Stimulated activated CD8-positive, alpha-beta memory T cell treated with anti-CD3 and anti-CD28 coated beads, Interleukin-12 subunit alpha, Interleukin-12 subunit beta, amount 100 ng/mL, for 24 hours (primary cell): Measurements from ENCODE around the gene CACNG8.
A peak's percentile ranks its signal among the peaks of the same experiment; 100 is the strongest.

Experiments
- DNase-seq: peaks from one replicate; pipeline ENCODE4 v3.0.0-alpha.2; 2020; ENCODE audit errors: extremely low read depth

Gene CACNG8

DNA sequence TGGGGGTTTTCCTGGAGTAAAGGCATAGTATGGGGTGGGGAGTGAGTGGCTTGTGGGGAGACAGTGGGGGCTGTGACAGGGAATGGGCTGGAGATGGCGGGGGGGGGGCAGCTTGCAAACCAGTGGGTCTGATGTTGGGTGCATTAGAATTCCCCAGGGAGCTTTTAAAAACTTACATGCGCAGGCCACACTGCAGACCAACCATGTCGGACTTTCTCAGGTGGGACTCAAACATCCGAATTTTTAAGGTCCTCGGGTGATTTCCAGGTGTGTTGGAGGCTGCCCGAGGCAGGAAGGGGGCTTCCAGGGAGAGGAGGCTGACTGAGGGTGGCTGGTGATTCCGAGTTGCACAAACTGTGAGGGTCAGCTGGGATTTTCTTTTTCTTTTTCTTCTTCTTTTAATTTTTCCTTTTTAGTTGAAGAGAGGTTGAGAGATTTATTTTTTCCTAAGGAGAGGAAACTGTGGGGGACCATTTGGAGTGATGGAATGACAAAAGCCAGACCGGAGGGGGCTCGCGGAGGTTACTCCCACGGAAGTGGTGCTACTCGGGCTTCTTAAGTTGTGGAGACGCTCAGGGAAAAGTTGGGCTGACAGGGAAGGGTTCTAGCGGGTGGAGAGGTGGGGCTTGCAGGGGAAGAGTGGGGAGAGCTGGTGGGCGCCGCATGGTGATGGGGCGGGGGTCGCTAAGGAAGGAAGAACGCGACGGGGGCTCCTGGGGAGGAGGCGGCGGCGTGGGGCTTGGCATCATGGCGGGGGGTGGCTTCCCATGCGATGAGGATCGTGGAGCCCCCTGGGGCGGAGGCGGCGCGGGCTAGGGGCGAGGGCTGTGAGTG is 997 bp upstream of the CACNG8 start:
- no peak for DNase-seq

DNA sequence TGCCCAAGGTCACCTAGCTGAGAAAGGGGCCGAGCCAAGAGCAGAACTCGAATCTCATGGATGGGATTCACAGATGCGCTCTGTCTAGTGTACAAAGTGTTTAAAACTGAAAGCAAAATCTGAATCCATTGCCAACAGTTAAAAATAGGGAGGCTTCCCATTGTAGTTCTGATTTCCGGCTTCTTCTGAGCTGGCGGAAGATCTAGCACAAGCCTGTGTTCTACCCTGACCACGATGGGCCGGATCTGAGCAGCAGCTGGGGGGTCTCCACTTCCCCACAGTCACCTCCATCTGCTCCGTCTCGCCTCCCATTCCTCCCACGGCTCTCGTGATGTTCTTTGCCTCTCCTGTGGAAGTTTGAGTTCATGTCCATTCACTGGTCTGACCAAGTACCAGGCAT is 2.4 kb downstream of the CACNG8 start:
- DNase-seq, result no peak

DNA sequence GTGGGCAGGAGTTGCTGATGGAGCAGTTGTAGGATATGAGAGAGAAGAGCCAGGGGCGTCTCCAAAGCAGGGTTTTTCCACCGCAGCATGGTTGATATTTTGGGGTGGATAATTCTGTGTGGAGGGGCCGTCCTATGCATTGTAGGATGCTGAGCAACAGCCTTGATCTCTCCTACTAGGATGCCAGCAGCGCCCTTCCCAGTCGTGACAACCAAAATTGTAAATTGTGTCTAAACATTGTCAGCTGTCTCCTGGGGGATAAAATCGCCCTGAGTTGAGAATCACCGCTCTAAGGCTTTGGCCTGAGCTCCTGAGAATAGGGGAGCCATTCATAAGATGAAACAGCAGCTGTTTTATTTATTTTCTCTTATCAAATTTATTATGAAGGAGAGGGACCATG is 4.2 kb downstream of the CACNG8 start:
- DNase-seq, result no peak

DNA sequence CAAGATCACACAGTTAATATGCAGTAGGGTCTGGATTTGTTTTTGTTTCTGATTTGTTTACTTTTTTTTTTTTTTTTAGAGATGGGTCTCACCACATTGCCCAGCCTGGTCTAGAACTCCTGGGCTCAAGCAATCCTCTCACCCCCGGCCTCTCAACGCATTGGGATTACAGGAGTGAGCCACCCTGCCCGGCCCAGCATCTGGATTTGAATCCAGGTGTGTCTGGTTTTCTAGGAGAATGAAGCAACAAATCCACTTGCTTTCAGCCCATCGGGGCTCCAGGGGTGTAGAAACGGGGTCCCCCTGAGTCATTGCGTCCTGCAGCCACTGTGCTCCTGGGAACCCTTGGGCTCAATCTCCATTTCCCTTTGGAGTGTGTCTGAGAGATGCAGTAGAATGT is 6.6 kb downstream of the CACNG8 start:
- no peak for DNase-seq

DNA sequence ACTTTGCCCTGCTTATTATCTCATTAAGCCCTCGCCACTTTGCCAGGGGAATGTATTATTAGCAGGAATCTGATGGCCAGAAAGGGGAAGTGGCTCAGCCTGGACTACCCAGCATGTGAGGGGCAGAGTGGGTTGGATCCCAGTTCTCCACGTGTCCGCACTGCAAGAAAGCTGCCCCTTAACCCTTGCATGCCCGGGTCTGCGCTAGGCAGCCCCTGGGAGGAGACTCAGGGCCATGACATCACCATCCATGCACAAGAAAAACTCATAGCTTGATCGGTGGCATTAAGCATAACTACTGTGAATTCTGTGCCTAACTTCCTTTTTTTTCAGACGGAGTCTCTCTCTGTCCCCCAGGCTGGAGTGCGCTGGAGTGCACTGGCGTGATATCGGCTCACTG is 8.9 kb downstream of the CACNG8 start:
- no peak for DNase-seq

DNA sequence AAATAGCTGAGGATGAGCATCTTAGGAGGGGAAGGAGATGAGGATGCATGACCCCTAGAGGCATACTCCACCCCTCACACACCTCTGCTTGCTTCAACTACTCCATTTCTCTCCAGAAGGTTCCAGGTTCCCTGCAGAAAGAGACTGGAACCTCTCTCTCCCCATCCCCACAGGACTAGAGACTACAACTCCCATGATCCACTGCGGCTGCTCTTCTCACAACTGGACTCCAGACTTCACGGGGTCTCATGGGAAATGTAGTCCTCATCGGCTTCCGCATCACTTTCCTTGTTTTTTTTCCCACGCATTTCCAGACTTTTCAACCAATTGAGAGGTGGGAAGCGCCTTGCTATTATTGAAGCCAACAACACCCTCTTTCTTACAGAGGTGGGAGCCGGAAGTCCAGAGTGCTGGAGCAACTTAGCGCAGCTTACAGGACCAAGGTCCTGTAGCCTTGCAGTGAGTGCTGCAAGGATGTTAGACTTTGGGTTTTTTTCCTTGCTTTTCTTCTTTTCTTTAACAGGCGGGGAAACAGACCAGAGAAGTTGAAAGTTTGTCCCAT is 14.8 kb downstream of the CACNG8 start:
- DNase-seq, result peak; percentile 22

DNA sequence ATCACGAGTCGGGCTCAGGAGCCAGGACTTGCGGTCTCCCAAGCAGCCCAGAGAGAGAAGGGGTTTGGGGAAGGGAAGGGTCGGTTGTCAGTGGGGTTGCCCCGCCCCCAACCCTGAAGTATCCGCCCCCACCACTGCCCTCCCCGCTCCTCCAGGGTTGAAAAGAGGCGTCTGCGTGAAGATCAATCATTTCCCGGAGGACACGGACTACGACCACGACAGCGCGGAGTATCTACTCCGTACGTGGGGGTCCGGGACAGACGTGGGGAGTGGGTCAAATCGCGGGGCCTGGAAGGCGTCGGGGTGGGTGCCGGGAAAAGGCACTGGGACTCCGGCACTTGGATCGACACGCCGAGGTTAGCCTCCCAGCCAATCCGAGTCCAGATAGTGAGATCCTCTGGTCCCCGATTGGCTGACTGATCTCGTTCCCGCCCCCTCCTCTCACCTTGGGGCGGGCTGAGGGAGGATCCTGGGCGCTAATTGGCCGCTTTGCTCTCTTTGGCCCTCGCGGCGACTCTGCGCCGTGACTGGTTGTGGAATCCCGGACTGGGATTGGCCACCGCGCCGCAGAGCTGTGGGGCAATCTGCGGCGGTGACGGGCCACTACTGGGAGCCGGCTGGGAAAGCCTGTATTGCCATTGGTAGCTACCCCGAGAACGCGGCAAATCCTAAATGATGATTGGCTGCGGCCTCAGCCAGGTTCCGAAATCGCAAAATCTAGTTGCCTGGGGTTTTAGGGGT is 15.4 kb downstream of the CACNG8 start:
- no peak for DNase-seq

DNA sequence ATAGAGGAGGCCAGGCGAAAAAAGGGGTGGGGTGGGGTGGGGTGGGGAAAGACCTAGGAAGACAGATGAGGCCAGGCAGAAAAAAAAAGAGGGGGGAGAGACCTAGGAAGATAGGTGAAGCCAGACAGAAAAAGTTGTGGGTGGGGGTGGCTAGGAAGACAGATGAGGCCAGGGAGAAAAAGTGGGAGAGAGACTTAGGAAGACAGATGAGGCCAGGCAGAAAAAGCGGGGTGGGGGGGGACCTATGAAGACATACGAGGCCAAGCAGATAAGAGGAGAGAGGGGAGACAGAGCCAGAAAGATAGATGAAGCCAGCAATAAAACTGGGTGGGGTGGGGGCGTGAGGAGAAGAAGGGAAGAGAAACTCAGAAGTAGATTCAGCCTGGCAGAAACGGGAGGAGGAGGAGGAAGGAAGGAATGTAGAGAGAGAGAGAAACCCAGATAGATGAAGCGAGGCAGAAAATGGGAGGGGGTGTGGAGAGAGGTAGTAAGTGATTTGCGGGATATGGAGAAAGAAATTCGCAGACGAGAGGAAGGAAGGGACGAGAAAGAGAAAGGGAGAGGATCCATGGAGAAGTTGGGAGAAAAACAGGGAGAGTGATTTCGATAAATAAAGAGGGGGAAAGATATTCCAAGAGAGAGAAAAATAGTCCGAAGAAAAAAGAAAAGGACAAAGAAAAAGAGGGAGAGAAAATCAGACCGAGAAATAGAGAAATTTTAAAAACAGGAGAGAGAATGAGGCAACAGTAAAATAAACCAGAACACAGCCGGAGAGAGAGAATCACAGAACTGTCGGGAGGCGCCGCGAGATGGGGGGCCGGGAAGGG is 16.5 kb downstream of the CACNG8 start:
- DNase-seq, result no peak

DNA sequence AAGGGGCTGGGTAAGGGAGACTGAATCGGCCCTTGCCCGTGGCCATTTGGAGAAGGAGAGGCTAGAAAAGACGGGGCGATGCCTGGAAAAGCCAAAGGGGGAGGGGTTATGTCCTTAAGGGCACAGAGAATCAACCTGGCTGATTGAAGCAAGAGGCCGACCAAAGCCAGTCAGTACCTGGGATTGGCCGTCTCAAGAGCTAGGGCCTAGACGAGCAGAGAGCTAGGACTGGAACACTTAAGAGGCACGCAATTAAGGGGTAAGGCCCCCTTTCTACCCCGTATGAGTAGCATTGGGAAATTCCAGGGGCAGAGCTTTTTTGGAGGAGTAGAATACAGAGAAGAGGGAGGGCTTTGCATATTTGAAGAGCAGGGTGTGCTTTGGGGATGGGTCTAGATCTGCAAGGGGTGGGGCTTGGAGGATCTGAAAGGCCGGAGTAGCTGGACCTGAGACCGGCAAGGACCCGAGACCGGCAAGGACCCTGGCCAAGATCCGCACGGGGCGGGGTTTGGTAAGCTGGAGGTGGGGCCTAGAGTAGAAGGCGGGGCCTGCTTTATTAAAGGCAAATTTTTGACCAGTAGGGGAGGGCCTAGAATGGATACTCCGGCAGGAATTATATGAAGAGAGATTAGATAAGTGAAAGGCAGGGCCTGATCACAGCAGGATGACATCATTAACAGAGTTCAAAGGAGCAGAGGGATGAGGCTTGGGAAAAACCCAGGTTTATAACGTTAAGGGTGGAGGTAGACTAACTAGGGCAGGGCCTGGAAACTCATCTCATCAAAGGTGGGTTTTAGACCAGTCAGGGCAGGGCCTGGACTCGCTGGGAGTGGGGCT is 18.0 kb downstream of the CACNG8 start:
- DNase-seq, result no peak

DNA sequence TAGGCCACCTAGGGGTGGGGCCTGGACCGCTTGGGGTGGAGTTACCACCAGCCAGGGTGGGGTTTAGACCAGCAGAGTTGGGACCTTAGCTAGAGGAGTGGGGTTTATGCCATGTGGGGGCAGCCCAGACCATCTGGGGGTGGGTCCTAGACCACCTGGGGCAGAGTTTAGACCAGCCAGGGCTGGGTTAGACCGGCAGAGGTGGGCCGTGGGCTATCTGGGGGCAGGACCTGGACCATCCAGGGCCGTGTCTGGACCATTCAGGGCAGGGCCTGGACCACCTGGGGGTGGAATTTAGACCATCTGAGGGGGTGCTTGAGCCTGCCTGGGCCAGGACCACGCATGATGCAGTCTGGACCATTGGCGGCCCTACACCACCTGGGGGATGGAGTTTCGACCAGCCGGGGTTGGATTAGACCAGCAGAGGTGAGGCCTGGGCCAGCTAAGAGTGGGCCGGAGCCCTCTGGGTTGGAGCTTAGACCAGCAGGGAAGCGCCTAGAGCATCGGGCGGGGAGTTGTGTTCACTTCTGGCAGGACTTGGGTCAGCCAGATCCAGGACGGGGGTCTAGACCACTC is 18.7 kb downstream of the CACNG8 start:
- DNase-seq, result no peak

DNA sequence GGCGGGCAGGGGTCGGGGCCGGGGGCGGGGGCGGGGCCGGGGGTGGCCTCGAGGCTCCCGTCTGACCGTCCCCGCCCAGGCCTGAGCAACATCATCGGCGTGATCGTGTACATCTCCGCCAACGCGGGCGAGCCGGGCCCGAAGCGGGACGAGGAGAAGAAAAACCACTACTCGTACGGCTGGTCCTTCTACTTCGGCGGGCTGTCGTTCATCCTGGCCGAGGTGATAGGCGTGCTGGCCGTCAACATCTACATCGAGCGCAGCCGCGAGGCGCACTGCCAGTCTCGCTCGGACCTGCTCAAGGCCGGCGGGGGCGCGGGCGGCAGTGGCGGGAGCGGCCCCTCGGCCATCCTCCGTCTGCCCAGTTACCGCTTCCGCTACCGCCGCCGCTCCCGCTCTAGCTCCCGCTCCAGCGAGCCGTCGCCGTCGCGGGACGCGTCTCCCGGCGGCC is 19.3 kb downstream of the CACNG8 start:
- DNase-seq, result no peak

DNA sequence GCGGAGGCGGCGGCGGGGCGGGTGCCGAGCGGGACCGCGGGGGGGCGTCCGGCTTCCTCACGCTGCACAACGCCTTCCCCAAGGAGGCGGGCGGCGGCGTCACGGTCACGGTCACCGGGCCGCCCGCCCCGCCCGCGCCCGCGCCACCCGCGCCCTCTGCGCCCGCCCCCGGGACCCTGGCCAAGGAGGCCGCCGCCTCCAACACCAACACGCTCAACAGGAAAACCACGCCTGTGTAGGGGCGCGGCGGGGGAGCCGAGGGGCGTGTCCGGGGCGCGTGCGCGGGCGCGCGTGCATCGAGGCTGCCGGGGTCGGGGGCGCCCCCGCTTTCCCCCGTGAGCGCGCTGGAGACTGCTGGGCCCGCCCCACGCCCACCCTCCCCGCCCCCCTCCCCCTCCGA is 19.9 kb downstream of the CACNG8 start:
- DNase-seq, result no peak

DNA sequence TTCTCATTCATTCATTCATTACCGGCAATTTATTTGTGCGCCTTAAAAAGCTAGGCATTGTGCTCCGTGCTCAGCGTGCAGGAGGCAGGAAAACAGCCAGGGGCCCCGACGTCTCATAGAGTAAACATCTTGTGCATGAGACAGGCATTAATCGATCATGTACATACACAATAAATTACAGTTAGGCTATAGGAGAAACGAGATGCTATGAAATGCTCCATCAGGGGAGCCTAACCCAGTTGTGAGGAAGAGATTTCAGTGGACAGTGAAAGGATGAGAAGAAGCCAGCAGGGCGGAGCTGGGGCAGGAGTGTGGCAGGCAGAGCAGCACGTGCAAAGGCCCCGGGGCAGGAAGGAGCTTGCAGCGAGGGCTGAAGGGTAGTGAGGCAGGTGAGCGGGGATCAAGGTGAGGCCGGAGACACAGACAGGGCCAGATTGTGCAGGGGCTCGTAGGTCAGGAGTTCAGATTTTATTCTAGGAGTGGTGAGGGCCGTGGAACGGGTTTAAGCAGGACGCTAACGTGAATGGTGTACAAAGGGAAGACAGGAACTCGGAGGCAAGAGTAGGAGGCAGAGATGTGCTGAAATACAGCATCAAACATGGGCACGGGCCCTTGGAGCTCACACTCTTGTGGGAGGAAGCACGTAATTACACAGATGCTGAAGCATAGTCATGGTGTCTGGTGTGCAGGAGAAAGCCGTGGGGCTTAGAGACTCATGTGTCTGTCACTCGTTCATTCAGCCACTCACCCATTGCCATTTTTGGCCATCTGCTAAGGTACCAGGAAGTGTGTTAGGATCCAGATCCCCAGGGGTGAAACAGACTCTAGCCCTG is 20.9 kb downstream of the CACNG8 start:
- DNase-seq, result no peak

DNA sequence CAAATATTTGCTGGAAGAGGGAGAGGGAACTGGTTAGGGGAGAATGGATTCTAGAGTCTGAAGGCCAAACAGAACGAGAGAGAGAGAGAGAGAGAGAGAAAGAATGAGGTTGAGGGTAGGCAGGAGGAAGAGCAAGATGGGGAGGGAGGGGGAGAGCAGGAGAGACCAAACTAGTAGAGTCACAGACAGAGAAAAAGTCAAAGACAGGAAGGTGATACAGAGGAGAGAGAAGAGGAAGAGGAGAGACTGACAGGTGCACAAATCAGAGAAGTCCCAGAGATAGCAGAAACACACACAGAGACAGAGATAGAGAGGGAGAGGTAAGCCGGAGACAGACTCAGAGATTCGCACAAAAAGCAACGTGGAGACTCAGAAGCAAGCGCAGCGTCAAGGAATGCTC is 23.1 kb downstream of the CACNG8 start:
- no peak for DNase-seq

DNA sequence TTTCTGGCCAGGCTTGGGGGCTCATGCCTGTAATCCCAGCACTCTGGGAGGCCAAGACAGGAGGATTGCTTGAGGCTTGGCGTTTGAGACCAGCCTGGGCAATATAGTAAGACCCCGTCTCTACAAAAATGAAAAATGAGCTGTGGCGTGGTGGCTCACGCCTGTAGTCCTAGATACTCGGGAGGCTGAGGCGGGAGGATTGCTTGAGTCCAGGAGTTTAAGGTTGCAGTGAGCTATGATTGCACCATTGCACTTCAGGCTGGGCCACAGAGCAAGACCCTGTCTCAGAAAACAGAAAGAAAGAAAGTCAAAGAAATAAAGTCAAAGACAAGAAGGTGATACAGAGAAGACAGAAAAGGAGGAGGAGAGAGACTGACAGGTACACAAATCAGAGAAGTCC is 26.2 kb downstream of the CACNG8 start:
- DNase-seq, result no peak

DNA sequence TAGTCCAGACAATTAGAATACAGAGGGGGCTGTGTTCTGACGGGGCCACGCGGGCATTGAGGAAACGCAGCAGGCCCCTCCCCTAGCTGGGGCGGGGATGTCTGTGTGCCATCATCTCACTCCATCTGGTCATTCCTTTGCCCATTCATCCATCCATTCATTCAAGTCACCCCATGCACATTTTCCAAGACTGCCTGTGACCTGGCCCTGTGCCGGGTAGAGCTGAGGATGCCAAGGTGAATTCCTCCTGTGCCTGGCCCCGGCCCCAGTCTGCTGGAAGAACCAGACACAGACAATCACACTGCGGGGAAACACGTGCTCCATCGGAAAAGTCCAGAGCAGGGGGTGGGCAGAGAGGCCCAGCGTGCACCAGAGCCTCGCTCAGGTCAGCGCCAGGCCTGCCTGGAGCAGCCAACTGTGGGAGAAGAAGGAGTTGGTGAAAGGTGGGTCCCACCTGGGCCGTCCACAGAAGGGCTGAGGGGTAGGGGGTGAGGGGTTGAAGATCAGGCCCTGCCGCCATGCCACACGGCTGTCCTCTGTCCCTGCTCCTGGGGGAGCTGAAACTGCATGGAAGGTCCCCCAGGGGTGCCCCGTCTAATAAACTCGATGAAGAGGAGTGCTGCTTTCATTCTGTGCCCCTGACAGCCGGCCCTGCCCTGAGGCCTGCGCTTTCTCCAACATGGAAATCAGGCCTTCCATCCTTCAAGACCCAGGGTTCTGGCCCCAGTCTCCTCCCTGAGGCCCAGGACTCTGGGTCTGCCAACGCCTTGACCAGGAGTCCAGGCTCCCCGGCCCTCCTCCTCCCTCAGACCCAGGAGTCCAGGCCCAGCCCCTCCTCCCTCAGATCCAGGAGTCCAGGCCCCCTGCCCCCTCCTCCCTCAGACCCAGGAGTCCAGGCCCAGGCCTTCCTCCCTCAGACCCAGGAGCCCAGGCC is 27.1 kb downstream of the CACNG8 start:
- DNase-seq, result no peak

DNA sequence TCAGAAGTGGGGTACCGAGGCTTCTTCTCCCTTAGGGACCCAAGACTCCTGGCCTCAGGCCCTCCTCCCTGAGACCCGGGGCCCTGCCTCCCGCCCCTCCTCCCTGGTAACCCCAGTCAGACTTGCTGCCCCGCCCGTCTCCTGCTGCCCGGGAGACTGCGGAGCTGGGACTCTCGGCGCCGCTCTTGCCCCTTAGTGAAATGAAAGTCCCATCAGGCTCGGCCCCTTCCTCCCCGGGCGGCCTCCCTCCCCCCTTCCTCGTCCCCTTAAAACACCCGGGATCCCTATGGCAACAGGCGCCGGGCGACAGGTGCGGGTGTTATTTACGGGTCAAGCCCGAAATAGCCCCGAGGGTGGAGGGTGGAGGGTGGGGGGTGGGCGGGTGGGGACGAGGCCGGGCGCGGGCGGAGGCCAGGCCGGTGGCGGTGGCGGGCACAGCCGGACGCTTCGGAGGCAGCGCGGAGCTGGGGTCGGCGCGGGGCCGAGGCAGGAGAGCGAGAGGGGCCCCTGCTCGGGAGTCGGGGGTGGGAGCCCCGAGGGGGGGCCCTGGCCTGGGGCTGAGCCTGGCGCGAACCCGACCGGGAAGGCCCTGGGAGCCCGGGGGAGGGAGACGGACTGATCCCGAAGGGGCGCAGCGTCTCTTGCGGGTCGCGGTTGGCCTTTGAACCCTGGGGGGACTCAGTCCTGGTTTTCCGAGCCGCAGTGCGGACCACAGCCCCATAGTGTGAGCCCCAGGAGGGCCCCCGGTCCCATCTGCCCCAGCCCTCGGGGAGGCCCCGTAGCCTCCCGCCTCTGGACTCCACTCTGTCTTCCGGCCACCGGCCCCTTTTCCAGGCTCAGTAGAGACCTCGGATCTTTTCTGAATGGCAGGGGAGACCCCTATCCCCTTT is 28.7 kb downstream of the CACNG8 start, which contains the start of gene CACNG6:
Gene CACNG6, plus strand, starts transcription at position 414 of the 890 bp plus-strand sequence. CDS start 1,241 bp downstream, outside the sequence.
- no peak for DNase-seq

DNA sequence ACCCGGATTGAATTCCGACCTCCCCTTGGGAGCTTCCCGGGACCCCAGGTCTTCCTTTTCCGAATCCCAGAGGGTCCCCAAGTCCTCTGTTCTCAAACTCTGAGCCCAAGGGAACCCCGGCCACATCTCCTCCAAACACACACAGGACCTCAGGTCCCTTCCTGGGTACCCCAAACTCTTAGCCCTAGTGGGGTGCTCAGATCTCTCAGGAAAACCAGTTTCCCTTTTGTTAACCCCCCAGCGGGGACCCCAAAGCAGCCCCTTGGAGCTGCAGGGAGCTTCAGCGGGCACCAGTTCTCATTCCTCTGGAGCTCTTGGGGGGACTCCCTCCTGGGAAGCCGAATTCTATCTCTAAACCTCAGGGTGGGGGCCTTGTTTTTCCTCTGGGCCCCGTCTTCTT is 29.5 kb downstream of the CACNG8 start:
- no peak for DNase-seq
